Activated gamma-delta T cell (primary cell): ENCODE measurements around the gene DNAAF2.
A peak's percentile ranks its signal among the peaks of the same experiment; 100 is the strongest.
"Not testable (repeated sequence)": the region's sequence is repeated elsewhere in the genome, so short reads cannot be mapped to it uniquely, and the experiment has no call there.

Source experiments
- DNase-seq: peaks from one replicate; lab custom pipeline; 2025; lab: John Stamatoyannopoulos, UW
- total RNA-seq, 2 donors: gene quantifications; one replicate each; lab custom pipeline; 2026; lab: John Stamatoyannopoulos, UW

Gene DNAAF2, protein sequence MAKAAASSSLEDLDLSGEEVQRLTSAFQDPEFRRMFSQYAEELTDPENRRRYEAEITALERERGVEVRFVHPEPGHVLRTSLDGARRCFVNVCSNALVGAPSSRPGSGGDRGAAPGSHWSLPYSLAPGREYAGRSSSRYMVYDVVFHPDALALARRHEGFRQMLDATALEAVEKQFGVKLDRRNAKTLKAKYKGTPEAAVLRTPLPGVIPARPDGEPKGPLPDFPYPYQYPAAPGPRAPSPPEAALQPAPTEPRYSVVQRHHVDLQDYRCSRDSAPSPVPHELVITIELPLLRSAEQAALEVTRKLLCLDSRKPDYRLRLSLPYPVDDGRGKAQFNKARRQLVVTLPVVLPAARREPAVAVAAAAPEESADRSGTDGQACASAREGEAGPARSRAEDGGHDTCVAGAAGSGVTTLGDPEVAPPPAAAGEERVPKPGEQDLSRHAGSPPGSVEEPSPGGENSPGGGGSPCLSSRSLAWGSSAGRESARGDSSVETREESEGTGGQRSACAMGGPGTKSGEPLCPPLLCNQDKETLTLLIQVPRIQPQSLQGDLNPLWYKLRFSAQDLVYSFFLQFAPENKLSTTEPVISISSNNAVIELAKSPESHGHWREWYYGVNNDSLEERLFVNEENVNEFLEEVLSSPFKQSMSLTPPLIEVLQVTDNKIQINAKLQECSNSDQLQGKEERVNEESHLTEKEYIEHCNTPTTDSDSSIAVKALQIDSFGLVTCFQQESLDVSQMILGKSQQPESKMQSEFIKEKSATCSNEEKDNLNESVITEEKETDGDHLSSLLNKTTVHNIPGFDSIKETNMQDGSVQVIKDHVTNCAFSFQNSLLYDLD
- total RNA-seq, result 19.0 to 22.2 reads per million in 2 donors

DNA sequence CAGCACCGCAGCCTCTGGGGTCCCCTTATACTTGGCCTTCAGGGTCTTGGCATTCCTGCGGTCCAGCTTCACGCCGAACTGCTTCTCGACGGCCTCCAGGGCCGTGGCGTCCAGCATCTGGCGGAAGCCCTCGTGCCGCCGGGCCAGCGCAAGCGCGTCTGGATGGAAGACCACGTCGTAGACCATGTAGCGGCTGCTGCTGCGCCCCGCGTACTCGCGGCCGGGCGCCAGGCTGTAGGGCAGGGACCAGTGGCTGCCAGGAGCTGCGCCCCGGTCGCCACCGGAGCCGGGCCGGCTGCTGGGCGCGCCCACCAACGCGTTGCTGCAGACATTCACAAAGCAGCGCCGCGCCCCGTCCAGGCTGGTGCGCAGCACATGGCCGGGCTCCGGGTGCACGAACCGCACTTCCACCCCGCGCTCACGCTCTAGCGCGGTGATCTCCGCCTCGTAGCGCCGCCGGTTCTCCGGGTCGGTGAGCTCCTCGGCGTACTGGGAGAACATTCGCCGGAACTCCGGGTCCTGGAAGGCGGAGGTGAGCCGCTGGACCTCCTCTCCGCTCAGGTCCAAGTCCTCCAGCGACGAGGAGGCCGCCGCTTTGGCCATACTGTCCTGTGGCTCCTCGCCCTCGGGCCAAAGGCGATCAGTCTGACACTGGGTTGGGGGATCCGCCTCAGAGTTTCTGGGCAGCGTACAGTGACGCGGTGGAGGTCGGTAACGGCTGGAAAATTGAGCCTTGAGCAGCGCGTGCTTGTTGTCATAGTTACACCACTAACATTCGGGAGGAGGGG is at the start of gene DNAAF2:
Gene DNAAF2 (minus strand): TSS at position 698 of the 788 bp plus-strand sequence. CDS start 95 bp downstream, at position 603.
- peak; percentile 55 for DNase-seq

DNA sequence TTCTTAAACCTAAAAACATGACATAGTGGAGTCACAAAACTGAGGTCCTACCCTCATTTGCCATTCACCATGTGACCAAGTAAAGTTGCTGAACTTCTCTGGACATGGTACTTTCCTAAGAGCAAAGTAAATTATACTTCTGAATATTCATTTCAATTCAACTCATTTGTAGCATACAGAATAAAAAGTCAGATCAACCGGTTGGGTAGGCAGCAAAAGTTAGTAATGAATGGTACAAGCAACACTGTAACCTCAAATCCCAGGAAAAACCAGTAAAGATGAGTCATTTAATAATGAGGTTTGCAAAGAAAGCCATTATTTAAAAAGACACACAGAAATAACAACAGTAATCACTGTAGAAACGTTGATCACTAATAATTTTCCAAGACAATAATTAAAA is 44.2 kb upstream of the DNAAF2 start:
- no peak for DNase-seq

DNA sequence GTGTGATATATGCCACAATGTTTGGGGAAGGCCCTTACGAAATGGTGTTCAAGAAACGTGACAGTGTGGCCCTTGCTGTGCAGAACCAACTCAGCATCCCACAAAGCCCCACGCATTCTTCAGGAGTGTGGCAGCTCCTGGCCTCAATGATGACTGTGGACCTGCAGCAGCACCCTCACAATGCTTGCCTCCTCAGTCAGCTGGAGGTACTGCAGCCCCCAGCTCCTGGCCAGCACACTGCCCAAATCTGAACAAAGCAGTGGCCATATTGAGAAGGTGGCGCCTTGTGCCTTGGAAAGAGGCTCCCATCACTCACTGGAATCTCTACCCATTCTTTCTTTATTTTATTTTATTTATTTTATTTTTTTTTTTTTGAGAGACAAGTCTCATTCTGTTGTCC is 42.6 kb upstream of the DNAAF2 start:
- DNase-seq, result no peak

DNA sequence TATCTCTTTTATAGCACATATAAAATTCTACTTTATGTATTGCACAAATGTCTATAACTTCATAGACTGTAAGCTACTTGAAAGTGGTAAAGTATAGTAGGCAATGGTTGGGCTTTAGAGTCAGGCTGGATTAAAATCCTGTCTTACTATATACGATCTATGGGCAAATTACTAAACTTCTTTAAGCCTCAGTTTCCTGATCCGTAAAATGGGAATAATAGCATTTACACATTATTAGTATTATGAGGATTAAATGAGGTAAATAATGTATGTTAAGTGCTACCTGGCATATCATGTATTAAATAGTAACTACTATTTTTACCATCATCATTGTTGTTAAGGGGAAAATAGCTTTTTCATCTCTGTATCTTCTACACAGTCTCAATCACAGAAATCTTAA is 38.5 kb upstream of the DNAAF2 start:
- DNase-seq, result no peak

DNA sequence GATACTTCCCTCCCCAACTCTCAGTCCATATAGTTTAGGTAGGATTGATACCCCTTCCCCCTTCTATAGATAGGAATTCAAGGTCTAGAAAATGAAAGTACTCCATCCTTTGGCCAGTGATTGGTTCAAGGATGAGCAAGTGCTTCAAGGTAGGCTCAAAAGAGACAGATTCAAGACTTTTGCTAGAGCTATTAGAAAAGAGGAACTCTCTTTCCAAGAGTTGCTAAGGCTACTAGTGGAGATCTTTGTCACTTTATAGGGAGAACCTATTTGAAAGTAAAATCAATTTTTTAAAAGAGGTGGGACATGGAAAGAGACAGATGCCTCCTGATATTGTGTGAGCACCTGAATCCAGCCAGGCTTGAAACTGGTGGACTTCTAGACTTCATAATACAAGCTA is 35.4 kb upstream of the DNAAF2 start:
- DNase-seq, result no peak

DNA sequence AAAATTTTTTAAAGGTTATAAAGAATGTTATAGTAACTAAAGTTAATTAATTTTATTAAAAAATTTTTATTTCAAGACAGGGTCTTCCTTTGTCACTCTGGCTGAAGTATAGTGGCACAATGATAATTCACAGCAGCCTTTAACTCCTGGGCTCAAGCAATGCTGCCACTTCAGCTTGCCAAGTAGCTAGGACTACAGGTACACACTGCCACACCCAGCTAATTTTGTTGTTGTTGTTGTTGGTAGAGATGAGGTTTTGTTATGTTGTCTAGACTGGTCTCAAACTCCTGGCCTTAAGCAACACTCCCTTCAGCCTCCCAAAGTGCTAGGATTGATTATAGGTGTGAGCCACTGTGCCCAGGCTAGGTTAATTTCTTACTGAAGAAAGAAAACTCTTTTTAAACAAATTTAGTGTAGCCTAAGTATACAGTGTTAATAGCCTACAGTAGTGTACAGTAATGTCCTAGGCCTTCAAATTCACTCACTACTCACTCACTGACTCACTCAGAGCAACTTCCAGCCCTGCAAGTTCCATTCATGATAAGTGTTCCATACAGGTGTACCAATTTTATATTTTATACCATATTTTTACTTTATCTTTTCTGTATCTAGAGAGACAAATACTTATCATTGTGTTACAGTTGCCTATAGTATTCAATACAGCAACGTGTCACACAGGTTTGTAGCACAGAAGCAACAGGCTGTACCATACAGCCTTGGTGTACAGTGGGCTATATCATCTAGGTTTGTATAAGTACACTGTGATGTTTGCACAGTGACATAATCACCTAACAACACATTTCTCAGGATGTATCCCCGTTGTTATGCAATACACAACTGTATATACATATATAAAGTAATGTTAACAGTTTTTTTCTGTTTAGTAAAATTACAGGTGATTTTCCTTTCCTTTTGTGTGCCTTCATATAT is 24.7 kb upstream of the DNAAF2 start:
- no peak for DNase-seq

DNA sequence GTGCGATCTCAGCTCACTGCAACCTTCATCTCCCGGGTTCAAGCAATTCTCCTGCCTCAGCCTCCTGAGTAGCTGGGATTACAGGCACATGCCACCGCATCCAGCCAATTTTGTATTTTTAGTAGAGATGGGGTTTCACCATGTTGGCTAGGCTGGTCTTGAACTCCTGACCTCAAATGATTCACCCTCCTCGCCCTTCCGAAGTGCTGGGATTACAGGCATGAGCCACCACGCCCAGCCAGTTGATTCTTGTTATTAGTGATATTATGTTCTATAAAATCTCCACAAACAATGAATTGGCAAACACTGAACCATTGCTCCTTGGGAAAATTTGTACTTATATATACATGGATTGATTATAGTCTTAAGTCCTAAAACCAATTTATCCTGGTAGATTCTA is 22.5 kb upstream of the DNAAF2 start:
- DNase-seq, result not testable (repeated sequence)

DNA sequence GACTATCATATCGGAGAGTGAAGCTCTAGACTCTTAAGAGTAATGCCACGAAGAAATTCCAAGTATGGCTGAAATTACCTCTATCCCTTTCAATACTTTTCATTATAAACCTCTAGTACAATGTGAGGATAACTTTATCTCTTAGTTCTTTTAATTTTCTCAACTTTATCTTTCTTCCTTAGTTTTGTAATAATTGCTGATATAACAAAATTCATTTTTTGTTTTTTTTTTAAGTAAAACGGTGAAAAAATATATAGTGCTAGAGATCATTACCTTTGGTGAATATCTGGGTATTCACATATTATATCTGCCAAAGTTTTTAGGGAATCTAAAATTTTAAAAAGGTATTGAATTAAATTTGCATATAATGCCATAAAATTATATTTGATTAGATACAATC is 19.5 kb upstream of the DNAAF2 start:
- no peak for DNase-seq

DNA sequence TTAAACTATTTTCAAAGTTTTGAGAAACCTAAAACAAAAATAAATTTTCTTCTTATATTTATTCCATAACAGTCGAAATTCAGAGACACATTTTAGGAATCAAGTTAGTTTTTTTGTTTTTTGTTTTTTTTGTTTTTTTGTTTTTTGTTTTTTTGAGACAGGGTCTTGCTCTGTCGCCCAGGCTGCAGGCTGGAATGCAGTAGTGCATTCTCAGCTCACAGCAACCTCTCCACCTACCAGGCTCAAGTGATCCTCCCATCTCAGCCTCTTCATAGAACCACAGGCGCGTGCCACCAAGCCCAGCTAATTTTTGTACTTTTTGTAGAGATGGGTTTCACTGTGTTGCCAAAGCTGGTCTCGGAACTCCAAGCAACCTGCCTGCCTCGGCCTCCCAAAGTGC is 18.5 kb upstream of the DNAAF2 start:
- no peak for DNase-seq

DNA sequence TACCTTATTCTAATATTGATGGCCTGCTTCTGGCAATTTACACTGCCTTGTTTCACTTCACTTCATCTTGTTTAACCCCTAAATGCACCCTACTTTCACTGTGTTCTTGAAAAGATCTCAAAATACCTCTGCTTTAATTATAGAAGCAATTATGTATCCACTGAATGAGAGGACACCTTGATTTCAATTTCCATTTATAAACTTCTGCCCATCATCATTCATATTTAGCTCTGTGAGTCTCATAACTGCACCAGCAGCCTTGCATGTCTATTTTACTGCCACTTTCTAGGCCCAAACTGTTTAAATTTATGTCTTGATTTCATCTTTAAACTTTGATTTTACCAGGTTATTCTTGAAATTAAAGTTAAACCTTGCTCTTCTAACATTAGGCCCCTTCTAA is 7.1 kb upstream of the DNAAF2 start:
- no peak for DNase-seq

DNA sequence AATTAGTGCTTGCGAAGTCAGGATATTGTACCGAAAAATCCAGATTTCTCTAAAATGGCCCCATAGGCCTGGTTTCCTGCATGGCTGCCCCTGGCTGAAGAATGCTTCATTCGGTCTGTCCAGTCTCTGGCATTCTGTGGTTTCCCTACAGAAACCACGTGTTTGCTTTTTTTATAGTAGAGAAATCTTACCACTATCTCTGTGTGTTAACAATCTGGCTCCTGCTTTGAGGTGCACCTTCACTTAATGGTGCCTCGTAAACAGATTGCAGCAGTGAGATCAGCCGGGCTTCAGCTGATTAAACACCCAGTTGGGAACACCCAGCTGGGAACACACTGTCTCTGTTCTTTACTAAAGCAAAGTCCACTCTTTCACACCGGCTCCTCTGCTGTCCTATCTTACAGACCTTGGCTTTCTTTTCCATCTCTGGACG is 6.7 kb upstream of the DNAAF2 start:
- no peak for DNase-seq

DNA sequence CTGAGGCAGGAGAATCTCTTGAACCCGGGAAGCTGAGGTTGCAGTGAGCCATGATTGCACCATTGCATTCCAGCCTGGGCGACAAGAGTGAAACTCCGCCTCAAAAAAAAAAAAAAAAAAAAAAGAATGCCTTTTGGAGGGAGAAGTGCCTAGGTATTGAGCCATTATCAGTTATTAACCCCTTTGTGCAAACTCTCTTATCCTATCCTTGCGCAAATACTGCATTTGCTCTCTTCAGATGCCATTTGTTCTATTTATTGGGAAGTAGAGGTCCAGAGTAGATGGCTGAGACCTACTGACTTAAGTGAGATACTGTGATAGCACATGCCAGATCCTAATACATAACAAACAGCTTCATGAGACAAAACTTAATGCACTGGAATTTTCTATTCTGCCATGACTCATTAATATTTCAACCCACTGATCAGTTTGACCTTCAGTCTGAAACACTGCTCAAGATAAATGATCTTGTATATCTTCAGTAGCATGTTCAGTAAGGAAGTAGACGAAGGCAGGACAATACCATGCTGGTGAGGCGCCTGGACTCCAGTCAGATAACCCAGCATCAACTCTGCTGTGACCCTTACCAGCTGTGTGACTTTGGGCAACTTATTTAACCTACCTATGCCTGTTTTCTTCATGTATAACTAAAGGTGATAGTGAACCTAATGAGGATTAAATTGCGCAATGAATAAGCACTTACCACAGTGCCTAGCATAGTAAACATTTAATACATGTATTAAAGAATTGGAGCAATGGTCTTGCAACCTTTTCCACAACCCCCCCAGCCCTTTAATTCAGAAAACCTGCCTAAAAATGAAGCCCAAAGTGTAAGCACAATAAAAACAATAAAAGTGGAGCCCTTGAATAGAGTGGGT is 5.7 kb upstream of the DNAAF2 start:
- no peak for DNase-seq

DNA sequence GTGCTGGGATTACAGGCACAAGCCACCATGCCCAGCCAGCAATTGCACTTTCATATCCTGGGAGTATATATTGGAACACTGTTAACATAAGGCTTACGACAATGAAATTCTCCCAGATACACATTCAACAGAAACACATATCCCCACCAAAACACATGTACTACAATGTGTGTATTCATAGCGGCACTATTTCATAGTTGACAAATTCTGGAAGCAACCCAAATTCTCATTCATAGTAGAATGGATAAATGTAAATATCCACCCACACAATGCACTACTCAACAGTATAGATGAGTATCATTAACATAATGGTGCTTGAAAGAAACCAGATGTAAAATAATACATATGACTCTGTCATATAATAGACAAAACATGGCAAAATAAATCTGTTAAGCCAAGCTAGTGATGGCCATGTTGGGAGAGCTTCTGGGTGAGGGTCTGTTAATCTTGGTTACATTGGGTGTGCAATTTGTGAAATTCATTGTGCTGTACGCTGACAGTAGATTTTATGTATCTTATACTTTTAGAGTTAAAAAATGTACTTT is 2.6 kb upstream of the DNAAF2 start:
- no peak for DNase-seq

DNA sequence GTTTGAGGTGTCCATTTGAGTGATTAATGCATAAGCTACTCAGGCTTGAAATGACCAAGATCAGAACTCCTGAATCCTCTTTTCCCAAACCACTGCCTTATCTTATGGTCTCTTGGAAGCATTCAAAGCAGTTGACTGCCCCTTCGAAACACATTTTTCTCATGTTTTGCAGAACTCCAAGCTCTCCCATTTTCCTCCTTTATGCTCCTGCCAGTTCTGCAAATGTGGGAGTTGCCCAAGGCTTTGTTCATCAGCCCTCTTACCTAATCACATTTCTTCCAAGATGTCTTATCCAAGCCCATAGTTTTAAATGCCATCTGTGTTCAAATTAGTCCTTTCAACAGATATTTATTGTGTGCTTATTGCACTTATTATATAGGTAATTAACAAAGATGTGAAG is 1.8 kb upstream of the DNAAF2 start:
- no peak for DNase-seq

DNA sequence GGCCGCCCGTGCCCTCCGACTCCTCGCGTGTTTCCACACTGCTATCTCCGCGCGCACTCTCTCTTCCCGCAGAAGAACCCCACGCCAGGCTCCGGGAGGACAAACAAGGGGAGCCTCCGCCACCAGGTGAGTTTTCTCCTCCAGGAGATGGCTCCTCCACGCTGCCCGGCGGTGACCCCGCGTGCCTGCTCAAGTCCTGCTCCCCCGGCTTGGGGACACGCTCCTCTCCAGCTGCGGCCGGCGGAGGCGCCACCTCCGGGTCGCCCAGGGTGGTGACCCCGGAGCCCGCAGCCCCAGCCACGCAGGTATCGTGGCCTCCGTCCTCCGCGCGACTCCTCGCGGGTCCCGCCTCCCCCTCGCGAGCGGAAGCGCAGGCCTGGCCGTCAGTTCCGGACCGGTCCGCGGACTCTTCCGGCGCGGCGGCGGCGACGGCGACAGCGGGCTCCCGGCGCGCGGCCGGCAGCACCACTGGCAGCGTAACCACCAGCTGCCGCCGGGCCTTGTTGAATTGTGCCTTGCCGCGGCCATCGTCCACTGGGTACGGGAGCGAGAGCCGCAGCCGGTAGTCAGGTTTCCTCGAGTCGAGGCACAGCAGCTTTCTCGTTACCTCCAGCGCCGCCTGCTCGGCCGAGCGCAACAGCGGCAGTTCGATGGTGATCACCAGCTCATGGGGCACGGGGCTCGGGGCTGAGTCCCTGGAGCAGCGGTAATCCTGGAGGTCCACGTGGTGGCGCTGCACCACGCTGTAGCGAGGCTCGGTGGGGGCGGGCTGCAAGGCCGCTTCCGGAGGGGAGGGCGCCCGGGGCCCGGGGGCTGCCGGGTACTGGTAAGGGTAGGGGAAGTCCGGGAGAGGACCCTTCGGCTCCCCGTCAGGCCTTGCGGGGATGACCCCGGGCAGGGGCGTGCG is 1.2 kb downstream of the DNAAF2 start:
- DNase-seq, result peak; percentile 91

DNA sequence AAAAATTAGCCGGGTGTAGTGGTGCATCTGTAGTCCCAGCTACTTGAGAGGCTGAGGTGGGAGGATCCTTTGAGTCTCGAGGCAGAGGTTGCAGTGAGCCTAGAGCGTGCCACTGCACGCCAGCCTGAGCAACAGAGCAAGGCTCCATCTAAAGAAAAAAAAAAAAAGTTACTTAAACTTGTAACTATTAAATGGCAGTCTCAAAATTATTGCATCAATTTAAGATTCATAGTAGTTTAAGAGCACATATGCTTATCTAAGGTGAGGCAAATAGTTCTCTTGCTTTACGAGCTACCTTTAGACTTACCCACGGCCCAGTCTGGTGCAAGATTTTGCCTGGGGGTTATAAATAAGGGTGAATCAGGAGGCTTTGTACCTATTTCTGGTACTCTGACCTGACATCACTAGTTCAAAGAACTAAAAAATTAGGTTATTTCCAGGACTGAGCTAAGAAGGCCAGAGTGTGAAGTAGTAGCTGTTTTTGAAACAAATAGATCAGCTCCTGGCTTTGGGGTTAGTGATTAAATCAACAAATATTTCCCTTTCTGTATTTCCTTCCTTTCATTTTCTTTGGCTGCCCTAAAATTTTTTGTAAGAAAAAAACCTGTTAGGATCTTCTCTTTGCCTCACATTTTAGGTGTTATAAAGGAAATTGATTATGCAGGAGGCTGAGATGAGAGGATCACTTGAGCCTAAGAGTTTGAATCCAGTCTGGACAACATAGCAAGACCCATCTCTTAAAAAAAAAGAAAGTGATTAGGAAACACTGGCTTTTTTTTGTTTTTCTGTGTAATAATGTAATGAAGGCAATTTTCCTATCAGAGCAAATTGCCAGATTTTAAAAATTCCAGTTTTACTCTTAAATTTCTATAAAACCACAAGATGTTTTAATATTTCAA is 10.9 kb downstream of the DNAAF2 start:
- no peak for DNase-seq

DNA sequence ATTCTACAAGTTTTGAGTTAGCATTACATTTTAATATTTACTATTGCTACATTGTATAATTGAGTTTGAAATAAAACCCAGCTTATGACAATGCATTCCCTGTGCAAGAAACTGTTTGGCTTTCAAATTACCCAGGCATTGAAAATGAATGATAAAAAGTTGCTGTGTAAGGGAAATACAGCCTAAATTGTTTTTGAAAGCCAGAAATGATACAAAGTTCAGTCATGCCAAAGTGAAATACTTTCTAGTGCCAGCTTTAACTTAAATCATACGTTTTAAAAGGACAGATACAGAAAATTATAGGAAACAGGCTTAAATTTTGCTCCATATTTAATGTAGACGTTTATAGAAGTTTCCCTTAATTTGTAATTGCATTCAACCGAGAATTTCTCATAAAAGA is 11.7 kb downstream of the DNAAF2 start:
- no peak for DNase-seq
